Endometrial microvascular endothelial cells (primary cell): ENCODE results near the gene NUBP2. TPM values are rescaled to one million over a fixed set of nuclear protein-coding genes. Genes with fewer than 3 reads are reported as not detected.

ENCODE experiments used
- in situ Hi-C: cut with HindIII; loops from 2 replicates; pipeline ENCODE4 v1.10.0; 2017; ENCODE audit warnings: low sequenced_read_pairs, low pct_unique_long_range_greater_than_20kb; ENCODE audit errors: inconsistent ontology term
- total RNA-seq: library from RNA; depleted of rRNA; stranded (reverse); fragments of >200 nt; gene quantifications from one replicate; pipeline ENCODE4 v1.2.3, GENCODE V29; 2015; ENCODE audit errors: inconsistent ontology term

NUBP2 gene
- total RNA-seq, 1 donor from 2014 or later, result 96.6 TPM

DNA sequence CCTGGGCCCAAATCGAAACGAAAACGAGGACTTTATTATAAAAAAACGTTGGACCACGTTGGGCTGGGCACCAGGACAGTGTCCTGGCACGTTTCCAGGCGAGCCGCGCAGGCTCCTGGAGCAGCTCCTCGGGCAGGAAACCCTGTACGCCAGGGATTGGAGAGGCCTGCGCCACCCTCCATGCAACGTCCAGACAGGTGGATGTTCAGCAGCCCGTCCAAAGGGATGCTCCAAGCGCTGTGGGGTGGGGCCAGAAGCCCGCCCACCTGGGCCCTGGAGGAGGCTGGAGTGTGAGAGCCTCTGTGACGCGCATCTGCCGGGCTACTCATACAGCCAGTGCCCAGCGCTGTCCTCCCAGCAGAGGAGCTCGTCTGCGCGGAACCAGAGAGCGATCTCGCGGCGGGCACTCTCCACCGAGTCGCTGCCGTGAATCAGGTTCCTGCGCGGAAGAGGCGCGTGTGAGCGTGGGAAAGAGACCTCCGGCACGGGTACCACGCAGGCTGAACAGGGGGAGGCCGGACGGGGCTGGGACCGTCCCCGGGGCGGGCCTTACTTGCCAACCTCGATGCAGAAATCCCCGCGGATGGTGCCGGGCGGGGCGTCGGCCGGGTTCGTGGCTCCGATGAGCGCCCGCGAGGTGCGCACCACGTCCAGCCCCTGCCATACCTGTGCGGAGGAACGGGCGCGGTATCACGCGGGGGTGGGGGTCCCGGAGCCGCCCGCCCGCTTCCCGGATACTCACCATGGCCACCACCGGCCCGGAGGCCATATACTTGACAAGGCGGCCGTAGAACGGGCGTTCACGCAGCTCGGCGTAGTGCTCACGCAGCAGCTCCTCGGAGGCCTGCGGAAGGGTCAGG lies 12.2 kb upstream of the NUBP2 start:
- in situ Hi-C loops, result no loop called here

DNA sequence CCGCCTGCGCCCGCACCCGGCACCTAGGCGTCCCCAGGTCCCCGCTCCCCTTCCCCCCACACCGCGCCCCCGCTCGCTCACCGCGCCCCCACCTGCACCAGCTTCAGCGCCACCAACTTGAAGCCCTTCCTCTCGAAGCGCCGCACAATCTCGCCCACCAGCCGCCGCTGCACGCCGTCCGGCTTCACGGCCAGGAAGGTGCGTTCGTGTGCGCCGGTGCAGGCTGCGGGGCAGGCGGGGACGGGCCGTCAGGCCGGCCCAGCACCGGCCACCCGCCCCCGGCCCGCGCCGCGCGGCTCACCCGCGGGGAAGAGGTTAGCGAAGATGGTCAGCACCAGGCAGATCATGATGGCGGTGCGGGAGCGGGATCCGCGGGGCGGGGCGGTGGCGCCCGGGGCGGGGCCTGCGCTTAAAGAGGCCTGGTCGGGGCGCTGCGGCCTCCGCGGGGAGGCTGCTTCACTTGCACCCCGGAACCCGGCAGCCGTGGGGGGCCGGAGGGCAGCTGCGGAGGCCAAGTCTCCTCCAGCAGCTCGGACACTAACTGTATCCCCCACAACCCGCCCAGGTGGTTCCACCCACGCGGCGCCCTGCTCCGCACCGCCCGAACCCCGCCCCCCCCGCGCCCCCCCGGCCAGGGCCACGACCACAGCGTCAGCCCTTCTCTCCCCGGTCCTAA lies 11.4 kb upstream of the NUBP2 start, which contains the start of gene NME3:
NME3 (minus strand) TSS at position 356 of the 676 bp plus-strand sequence; CDS start at position 347, 9 bp downstream.
- in situ Hi-C loops, result no loop called here

DNA sequence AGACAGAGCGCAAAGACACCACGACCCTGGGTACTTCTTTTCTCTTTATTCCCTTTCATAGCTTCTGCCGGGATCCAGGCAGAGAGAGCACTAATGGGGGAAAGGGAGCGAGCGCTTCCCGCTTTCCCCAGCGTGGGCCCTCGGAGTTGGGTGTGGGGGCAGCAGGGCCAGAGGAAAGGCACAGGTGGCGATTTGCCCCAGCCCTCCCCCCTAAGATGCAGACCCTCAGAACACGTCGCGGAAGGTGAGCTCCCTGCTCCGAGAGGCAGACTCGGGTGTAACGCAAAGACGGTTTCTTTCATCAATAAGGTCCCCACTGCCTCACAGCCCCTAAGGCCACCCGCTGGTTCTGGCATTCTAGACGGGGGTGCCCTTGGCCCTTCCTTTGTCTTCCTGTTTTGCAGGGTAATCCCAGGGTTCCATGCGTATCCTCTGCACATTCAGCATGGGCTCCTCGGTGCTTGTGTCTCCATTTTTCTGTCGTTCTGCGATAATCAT lies 10.8 kb upstream of the NUBP2 start:
- in situ Hi-C loops, result no loop called here

DNA sequence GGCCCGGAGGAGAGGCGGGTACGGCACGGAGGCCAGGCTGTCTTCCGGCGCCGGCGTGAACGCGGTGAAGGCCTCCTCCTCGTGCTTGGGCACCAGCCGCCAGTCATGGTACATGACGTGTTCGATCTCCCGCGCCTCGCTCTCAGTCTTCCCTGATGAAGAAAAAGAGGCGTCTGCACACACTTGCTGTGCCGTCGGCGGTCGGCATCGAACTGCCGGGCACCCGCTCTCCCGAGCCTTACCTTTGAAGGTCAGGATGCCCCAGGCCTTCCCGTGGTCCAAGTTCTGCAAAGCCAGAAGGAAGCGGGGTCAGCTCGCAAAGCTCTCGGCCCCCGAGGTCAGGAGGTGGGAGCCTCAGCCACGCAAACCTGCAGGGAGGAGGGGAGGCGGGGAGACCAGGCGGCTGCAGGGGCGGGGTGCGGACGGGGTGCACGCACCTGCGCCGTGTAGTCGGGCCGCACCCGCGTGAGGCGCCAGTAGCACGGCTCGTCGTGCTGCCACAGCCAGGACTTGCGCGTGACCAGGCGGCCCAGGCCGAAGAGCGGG lies 10.3 kb upstream of the NUBP2 start, which contains the start of gene EME2:
EME2 (plus strand) TSS at position 449 of the 546 bp plus-strand sequence. CDS start 418 bp downstream, outside the sequence.
- in situ Hi-C loops, result no loop called here

DNA sequence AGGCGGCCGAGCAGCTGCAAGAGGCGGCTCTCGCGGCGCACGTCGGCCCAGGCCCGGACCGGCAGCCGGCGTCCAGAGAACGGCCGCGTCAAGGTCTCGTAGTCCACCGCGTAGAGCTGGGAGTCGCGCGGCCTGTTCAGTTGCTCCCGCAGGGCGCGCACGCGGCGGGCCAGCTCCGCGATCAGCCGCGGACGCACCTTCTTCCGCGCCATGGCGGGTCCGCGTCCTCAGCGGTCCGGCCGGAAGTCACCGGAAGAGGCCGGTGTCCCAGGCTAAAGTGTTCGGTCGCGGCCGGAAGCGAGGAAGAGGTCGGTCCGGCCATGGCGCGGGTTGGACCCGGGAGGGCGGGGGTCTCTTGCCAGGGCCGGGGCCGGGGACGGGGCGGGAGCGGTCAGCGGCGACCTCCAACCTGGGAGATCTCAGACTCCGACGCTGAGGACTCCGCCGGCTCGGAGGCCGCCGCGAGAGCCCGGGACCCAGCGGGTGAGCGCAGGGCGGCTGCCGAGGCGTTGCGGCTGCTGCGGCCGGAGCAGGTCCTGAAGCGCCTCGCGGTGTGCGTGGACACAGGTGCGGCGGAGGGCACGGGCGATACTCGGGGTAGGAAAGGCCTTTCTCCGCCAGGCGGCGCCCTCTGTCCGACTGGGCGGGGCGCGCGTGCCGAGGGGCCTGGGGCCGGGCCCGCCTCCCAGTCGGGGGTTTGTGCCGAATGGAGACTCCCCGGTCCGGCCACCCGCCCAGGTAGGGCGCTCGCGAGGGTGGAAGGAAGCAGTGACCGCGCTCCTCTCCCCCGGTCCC lies 9.7 kb upstream of the NUBP2 start, which contains the start of gene MRPS34:
MRPS34 (minus strand) TSS at position 227 of the 795 bp plus-strand sequence; CDS start at position 212, 15 bp downstream.
- in situ Hi-C loops, result no loop called here

DNA sequence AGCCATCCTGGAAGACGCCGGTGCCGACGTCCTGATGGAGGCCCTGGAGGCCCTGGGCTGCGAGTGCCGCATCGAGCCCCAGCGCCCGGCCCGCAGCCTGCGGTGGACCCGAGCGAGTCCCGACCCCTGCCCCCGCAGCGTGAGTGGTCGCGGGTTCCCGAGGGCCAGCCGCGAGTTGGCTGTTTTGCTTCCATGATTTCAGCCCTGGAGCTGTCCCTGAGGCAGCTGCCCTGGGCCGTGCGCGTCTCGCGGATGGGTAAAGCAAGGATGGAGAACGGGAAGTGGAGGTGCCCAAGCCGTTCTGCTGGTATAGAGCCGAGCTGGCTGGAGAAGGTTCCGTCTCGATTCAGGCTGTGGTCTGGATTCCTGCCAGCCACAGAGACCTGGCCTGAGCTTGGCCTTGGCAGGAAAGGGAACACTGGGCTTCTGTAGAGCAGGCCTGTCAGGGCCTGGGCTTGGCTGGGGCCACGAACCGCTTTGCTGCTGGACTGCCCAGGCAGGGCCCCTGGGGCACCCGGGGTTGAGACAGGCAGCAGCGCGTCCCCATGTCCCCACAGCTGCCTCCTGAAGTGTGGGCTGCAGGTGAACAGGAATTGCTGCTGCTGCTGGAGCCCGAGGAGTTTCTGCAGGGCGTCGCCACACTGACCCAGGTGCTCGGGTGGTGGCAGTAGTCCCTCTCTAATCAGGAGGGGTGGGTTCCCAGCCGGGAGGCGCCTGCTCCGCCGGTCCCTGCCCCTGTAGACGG lies 8.9 kb upstream of the NUBP2 start:
- in situ Hi-C loops, result no loop called here

DNA sequence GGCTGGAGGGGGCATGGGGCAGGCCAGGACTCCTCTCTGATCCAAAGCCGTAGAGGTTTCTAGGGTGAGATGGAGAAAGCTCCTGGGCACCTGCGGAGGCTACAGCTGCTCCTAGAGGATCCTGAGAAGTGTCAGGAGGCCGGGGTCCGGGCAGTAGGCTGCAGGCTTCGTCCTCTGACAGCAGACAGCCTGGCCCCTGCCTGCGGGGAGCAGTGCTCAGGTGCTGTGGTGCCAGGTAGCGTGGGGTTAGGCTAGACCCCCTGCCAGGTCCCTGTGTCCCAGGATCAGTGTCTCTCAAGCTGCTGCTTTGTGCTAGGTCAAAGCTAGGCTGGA lies 8.3 kb upstream of the NUBP2 start:
- in situ Hi-C loops, result no loop called here

DNA sequence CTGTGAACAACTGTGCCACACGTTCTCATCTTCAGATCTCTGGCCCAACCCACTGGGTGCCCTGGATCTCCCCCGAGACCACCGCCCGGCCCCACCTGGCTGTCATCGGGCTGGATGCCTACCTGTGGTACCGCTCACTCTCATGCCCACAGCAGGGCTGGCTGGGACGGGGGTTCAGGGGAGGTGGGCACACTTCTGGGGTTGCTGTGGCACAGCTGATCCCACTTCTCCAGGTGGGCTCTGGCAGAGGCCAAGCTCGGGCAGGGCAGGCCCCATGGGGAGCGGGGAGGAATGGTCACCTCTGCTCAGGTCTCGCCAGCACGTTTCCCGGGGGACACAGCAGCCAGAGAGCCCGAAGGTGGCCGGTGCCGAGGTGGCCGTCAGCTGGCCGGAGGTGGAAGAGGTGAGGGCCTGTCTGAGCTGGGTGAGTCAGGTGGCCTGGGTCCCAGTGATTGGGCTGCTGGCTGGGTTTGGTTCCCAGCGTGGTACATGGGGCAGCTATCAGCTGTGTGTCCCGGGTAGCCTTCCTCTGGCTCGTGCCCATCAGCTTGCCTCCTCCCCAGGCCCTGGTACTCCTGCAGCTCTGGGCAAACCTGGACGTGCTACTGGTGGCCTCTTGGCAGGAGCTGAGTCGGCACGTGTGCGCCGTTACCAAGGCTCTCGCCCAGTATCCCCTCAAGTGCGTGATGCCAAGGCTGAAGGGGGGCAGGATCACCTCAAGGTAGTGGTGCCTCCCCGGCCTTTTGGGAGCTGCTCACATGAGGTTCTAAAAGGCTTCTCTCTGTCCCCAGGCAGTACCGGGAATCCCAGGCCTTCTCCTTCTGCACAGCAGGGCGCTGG lies 7.5 kb upstream of the NUBP2 start:
- in situ Hi-C loops, result no loop called here

DNA sequence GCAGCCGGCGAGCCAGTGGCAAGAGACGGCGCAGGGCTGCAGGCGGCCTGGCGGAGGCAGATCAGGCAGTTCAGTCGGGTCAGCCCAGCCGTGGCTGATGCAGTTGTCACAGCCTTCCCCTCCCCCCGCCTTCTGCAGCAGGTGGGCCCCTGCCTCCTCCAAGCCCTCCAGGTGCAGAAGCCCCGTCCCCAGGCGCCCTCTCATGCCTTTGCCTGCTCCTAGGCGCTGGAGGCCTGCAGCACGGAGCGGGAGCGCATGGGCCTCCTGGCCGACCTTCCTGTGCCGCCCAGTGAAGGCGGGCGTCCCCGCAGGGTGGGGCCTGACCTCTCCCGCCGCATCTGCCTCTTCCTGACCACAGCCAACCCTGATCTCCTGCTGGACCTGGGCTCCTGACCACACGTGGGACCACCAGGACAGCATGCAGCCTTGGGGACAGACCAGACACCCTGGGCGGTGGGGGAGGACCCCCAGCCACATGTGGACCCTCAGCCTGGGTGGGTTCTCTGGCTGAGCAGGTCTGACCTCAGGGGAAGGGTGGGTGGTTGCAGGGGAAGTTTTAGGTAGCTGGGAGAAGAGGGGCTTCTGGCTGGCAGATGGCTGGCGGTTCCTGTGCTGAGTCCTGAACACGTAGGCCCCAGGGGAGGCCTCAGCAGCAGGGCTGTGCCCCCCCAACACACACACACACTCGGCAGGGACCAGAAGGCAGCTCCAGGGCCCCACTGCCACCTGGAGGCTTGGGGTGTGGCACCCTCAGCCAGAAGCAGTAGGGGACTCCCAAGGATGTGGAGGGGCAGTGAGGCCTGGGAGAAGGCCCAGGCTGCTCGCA lies 6.7 kb upstream of the NUBP2 start:
- in situ Hi-C loops, result no loop called here

DNA sequence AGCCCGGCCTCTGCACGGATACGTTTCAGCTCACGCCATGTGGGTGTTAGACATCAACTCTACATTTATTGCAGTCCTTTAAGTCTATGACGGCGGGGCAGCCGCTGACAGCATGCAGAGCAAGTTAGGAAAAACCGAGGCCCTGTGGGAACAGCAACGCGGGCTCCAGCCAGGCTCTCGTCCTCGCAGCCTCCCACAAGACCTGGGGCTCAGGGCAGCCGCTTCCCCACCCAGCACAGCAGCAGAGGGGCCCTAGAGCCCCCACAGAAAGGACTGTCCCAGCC lies 6.1 kb upstream of the NUBP2 start:
- in situ Hi-C loops, result no loop called here

DNA sequence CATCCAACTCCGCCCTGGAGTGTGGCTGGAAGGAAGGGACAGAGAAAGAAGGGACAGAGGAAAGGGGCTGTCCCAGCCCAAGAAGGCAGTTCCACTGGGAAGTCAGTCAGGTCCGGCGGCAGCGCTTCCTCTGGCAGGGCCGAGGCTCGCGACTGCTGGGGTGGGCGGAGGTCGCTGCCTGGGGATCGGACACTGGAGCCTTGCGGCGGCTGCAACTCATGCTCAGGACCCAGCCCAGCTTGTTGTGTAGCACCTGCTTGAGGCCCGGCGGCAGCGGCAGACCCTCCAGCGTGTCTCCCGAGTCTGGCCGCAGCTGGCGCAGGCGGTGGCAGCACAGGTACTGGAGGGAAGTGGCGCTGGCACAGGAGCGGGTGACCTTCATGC lies 5.8 kb upstream of the NUBP2 start:
- in situ Hi-C loops, result no loop called here

DNA sequence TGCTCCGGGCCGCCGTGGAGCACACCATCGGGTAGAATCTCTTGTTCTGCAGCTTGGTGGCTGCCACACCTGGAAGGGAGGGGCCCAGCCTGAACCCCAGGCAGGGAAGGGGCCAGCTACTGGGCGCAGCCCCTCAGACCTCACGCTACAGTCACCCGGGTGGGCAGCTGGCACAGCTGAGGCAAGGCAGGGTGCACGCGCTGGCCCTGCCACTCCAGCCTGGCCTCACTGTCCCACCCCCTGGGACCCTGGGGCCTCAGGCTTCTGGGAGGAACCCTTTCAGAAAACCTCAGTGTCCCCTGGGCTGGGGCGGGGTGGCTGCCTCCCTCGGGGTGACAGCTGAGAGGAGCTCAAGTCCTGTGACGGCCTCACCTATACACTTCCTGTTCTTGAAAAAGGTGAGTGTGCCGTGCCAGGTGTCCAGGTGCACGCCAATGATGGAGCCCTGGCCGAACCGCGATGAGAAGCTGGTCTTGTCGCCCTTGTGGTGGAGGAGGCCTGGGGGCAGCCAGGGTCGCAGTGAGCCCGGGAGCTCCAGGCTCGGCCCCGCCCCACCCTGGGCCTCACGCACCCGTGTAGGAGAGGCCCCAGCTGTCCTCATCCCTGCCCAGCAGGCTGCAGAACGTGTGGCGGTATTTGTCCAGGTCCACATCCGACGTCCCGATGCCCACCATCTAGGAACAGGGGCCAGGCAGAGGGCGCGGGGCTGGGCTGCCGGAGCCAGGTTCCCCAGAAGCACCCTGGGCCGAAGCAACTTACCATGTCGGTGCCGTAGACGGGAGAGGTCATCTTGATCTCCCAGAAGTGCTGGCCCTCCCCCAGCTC lies 5.2 kb upstream of the NUBP2 start:
- in situ Hi-C loops, result no loop called here

DNA sequence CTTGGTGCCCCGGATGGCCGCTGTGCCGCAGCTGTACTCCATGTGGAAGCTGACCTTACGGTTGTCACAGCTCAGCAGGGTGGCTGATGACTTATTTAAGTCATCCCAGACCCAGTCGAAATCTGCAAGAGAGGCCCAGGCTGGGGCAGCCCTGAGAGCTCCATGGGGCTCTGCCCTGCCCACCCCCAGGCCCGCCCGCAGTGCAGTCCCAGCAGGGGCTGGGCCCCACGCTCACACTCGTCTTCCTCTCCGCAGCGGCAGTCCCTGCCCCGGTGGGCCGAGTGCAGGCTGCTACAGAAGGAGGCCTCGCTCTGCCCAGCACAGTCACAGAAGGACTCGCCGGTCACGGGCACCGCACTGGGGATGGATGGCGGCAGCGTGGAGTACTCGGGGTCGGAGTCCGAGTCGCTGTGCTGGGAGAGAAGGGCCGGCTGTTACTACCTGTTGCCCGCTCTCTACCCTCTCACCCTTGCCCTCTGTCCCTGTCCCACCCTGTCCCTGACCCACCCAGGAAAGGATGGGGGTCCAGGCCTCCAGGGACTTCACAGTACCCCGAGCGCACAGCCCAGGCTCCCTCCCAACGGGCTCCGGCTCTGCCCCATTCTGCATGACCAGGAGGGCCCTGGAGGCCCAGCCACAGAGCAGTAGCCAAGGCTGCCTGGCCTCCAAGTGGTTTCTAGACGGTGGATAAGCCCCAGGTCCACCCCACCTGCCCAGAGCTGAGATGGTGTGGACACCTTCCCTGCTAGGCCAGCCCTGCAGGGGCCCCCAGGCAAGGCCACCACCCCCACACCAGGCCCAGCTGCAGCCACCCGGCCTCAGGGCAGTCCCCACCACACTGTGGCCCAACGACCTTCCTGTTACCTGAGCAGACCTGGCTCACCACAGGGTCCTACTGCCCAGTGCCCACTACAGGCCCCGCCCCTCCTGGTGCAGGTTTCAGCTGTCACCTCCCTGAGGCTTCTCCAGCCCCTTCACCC lies 4.3 kb upstream of the NUBP2 start:
- in situ Hi-C loops, result no loop called here

DNA sequence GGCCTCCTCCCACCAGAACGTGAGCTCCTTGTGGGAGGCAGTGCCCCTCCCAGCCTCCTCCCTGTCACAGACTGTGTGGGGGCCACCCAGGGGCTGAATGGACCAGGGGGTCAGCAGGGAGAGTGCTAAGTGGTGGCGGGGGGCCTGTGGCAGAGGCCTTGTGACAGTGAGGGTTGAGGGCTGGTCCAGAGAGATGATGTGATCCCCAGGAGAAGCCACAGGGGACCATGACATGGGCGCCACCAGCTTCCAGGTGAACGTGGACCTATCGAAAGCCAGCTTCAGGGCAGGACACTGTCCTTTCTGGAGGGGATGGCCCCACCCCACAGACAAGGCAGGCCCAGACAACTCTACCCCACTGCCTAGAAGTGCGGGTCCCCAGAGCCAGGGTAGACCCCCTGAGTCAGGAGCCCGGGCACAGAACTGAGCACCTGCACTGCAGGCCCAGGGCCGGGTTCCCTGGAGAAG lies 3.5 kb upstream of the NUBP2 start:
- in situ Hi-C loops, result no loop called here
